HCT116 (cell line): ENCODE data around the gene CARD14. TPM values are rescaled to one million over a fixed set of nuclear protein-coding genes. Genes with fewer than 3 reads are reported as not detected.

Experiments
- ATAC-seq: fragments of 200-7000 bp; cut with Tn5 transposase; 2 replicates; pipeline ENCODE4 v1.9.1; 2020; ENCODE audit warnings: mild to moderate bottlenecking, moderate library complexity
- BruUV-seq: library from RNA; stranded (reverse); fragments of 400-500 nt; replicated peaks from 2 replicates; lab custom pipeline; 2021; lab: Mats Ljungman, UMichigan
- CTCF ChIA-PET: fragments of 300-600 bp; sonication (Branson Sonifier 250); formaldehyde crosslinking; loops from one replicate; lab custom pipeline; 2021; ENCODE audit warnings: antibody characterized with exemption; lab: Charles Lee
- POLR2A ChIA-PET: fragments of 300-600, 350-600 bp; sonication (Branson Sonifier 250); formaldehyde crosslinking; loops from one replicate; lab custom pipeline; 2021; ENCODE audit warnings: antibody characterized with exemption; lab: Charles Lee
- RAD21 ChIA-PET, 2 experiments: fragments of 300-600 bp; sonication (Branson Sonifier 250); formaldehyde crosslinking; loops; one replicate each; lab custom pipeline; 2023; ENCODE audit warnings: low total read pairs in 2 of 2; ENCODE audit not compliant: uncharacterized antibody in 2 of 2, unreplicated experiment in 2 of 2, low non-redundant PET in 1 of 2; lab: Charles Lee
- DNase-seq: peaks from one replicate; pipeline ENCODE4 v3.0.0-alpha.2; 2010; ENCODE audit warnings: low read depth, low spot score
- H2AFZ ChIP-seq: fragments of 200-600 bp; shearing (Covaris generic), sonication (generic); 2 replicates; pipeline ENCODE4 v1.6.1; 2017; ENCODE audit warnings: low read depth, mixed run types, mixed read lengths, antibody characterized with exemption, low read length; ENCODE audit not compliant: poor library complexity, severe bottlenecking
- H3K27ac ChIP-seq: 2 replicates; pipeline ENCODE4 v1.5.1; 2012; ENCODE audit warnings: low read depth, low read length
- H3K27me3 ChIP-seq: fragments of 200-600 bp; sonication (generic); 2 replicates; pipeline ENCODE4 v1.6.1; 2016; ENCODE audit warnings: mixed run types, low read length, mixed read lengths; ENCODE audit not compliant: insufficient read depth
- H3K36me3 ChIP-seq, 2 experiments: fragments of 200-500 bp in 1 of 2; fragments of 200-600 bp in 1 of 2; sonication (Bioruptor generic) in 1 of 2; sonication (generic) in 1 of 2; 2 replicates each; pipeline versions ENCODE4 v1.5.1 to v1.6.1; 2014 to 2016; ENCODE audit warnings: low read length in 2 of 2, inconsistent platforms in 1 of 2, mixed read lengths in 1 of 2, mixed run types in 1 of 2; ENCODE audit not compliant: insufficient read depth in 2 of 2, control insufficient read depth in 1 of 2
- H3K4me1 ChIP-seq, 2 experiments: fragments of 200-600 bp in 1 of 2; sonication (generic) in 1 of 2; 2 replicates each; pipeline versions ENCODE4 v1.5.1 to v1.6.1; 2012 to 2017; ENCODE audit warnings: low read length in 2 of 2, inconsistent platforms in 1 of 2, mild to moderate bottlenecking in 1 of 2, mixed read lengths in 1 of 2, mixed run types in 1 of 2, moderate library complexity in 1 of 2; ENCODE audit not compliant: insufficient read depth in 2 of 2, control insufficient read depth in 1 of 2
- H3K4me2 ChIP-seq: fragments of 200-600 bp; sonication (generic); 2 replicates; pipeline ENCODE4 v1.6.1; 2017; ENCODE audit warnings: mixed run types, low read length, mixed read lengths
- H3K4me3 ChIP-seq, 2 experiments: fragments of 200-600 bp in 1 of 2; sonication (generic) in 1 of 2; replicated peaks in 1 of 2; 2 replicates each; pipeline ENCODE4 v1.5.1; 2011 to 2016; ENCODE audit warnings: low read length in 2 of 2, control low read depth in 1 of 2, low read depth in 1 of 2, mild to moderate bottlenecking in 1 of 2, mixed read lengths in 1 of 2, mixed run types in 1 of 2
- H3K79me2 ChIP-seq: fragments of 200-600 bp; sonication (generic); 2 replicates; pipeline ENCODE4 v1.6.1; 2017; ENCODE audit warnings: mild to moderate bottlenecking, mixed run types, low read length, moderate library complexity, mixed read lengths; ENCODE audit not compliant: insufficient read depth
- H3K9ac ChIP-seq: fragments of 200-600 bp; sonication (generic); 2 replicates; pipeline ENCODE4 v1.6.1; 2016; ENCODE audit warnings: low read length, mixed read lengths
- H3K9me2 ChIP-seq: fragments of 200-600 bp; sonication (generic), shearing (Covaris generic); 2 replicates; pipeline ENCODE4 v1.6.1; 2017; ENCODE audit warnings: mixed run types, mild to moderate bottlenecking, moderate library complexity; ENCODE audit not compliant: insufficient read depth
- H3K9me3 ChIP-seq, 2 experiments: fragments of 200-500 bp in 1 of 2; fragments of 200-600 bp in 1 of 2; sonication (Bioruptor generic) in 1 of 2; sonication (generic) in 1 of 2; 2 replicates each; pipeline ENCODE4 v1.6.1; 2014 to 2017; ENCODE audit warnings: low read length in 2 of 2, mixed read lengths in 2 of 2, inconsistent platforms in 1 of 2, low read depth in 1 of 2, mild to moderate bottlenecking in 1 of 2, mixed run types in 1 of 2, moderate library complexity in 1 of 2; ENCODE audit not compliant: control insufficient read depth in 1 of 2, insufficient read depth in 1 of 2
- H4K20me1 ChIP-seq: fragments of 200-600 bp; sonication (generic), shearing (Covaris generic); 2 replicates; pipeline ENCODE4 v1.6.1; 2017; ENCODE audit warnings: mixed run types, mild to moderate bottlenecking, moderate library complexity; ENCODE audit not compliant: insufficient read depth
- ATF3 ChIP-seq: IDR thresholded peaks from 2 replicates; pipeline ENCODE4 v1.6.1; 2012
- CEBPB ChIP-seq: IDR thresholded peaks from 2 replicates; pipeline ENCODE4 v1.6.1; 2012; ENCODE audit warnings: low read depth
- CTCF ChIP-seq, 3 experiments: fragments of 200-600 bp in 1 of 3; sonication (generic) in 1 of 3; IDR thresholded peaks in 2 of 3; conservative IDR thresholded peaks in 1 of 3; 2 replicates each; pipeline ENCODE4 v1.5.1; 2012 to 2017; ENCODE audit warnings: low read depth in 2 of 3, low read length in 2 of 3, antibody characterized with exemption in 1 of 3, borderline replicate concordance in 1 of 3, control low read depth in 1 of 3, mild to moderate bottlenecking in 1 of 3, mixed read lengths in 1 of 3, mixed run types in 1 of 3, moderate library complexity in 1 of 3; ENCODE audit not compliant: insufficient read depth in 1 of 3
- ELF1 ChIP-seq: IDR thresholded peaks from 2 replicates; pipeline ENCODE4 v1.6.1; 2012; ENCODE audit warnings: low read depth, borderline replicate concordance
- FOSL1 ChIP-seq: IDR thresholded peaks from 2 replicates; pipeline ENCODE4 v1.6.1; 2012; ENCODE audit warnings: low read depth
- JUND ChIP-seq: IDR thresholded peaks from 2 replicates; pipeline ENCODE4 v1.6.1; 2012
- POLR2A ChIP-seq: IDR thresholded peaks from 2 replicates; pipeline ENCODE4 v1.7.0; 2011; ENCODE audit warnings: borderline replicate concordance; ENCODE audit not compliant: insufficient read depth, insufficient read length; ENCODE audit errors: extremely low read depth
- POLR2AphosphoS5 ChIP-seq: IDR thresholded peaks from 2 replicates; pipeline ENCODE4 v1.6.1; 2011; ENCODE audit warnings: mild to moderate bottlenecking, low read depth, low read length, moderate library complexity
- SIN3A ChIP-seq: IDR thresholded peaks from 2 replicates; pipeline ENCODE4 v1.6.1; 2012; ENCODE audit warnings: low read depth
- SP1 ChIP-seq: IDR thresholded peaks from 2 replicates; pipeline ENCODE4 v1.6.1; 2012; ENCODE audit warnings: low read depth
- SRF ChIP-seq: IDR thresholded peaks from 2 replicates; pipeline ENCODE4 v1.6.1; 2012; ENCODE audit warnings: low read depth
- TCF7L2 ChIP-seq: IDR thresholded peaks from 2 replicates; pipeline ENCODE4 v1.7.0; 2011; ENCODE audit warnings: borderline replicate concordance, inconsistent platforms; ENCODE audit not compliant: insufficient read depth, insufficient read length; ENCODE audit errors: extremely low read depth
- YY1 ChIP-seq: IDR thresholded peaks from 2 replicates; pipeline ENCODE4 v1.6.1; 2011; ENCODE audit warnings: low read length, low read depth, moderate library complexity, mild to moderate bottlenecking; ENCODE audit not compliant: insufficient replicate concordance; ENCODE audit errors: extremely low read depth
- intact Hi-C: fragments of 100-400 bp; cut with micrococcal nuclease; formaldehyde crosslinking; loops from 2 replicates; pipeline ENCODE4 v1.10.0; 2022
- total RNA-seq: library from RNA; stranded (reverse); gene quantifications from one replicate; pipeline ENCODE4 v1.2.1, GENCODE V29; 2021; ENCODE audit not compliant: unreplicated experiment

The CARD14 gene
- total RNA-seq, 1 experiment from 2014 or later: 0.25 TPM

GRCh38 chr17:80256034-80256350, 86.2 kb downstream of the CARD14 start:
- RAD21 ChIA-PET: no interaction called here
- H3K9me2 ChIP-seq: no peaks in the 10 kb centered on the region
- no peaks in the 10 kb centered on the region for H3K79me2 ChIP-seq
- H3K27ac ChIP-seq: no peak overlapping the region; the same call in 1 of the 2 replicates
- no peak overlapping the region for H3K4me2 ChIP-seq
- H3K27me3 ChIP-seq: no peaks in the 10 kb centered on the region
- no peak overlapping the region for H2AFZ ChIP-seq
- H3K9me3 ChIP-seq: no peaks in the 10 kb centered on the region
- CTCF ChIA-PET: no interaction called here
- H3K4me3 ChIP-seq: no peak overlapping the region
- no peak for TF ChIP-seq POLR2AphosphoS5
- no peak for TF ChIP-seq POLR2A
- TF ChIP-seq JUND: no peak
- no peak for TF ChIP-seq ELF1
- TF ChIP-seq FOSL1: no peak
- no peak for TF ChIP-seq TCF7L2
- TF ChIP-seq CEBPB: no peak
- no peak for TF ChIP-seq ATF3
- TF ChIP-seq CTCF (IDR thresholded peaks at IDR 0.05 in 2 of 3, conservative IDR thresholded peaks at IDR 0.05 in 1 of 3; ENCODE audit: borderline replicate concordance in 1 of 3, insufficient read depth in 1 of 3, low read depth in 2 of 3, low read length in 2 of 3): no peak
- no peak for TF ChIP-seq SP1
- TF ChIP-seq SRF: no peak
- no peak for TF ChIP-seq SIN3A
- no peak for TF ChIP-seq YY1
- no peak overlapping the region for H3K9ac ChIP-seq
- peaks cover 46 to 72% of the 10 kb centered on the region in 2 experiments for H3K4me1 ChIP-seq
- intact Hi-C loops: no loop called here
- POLR2A ChIA-PET: no interaction called here
- no peaks in the 10 kb centered on the region for H4K20me1 ChIP-seq
- H3K36me3 ChIP-seq: no peaks in the 10 kb centered on the region
- DNase-seq (no peak), ATAC-seq (no peak)
- no TSS peak for BruUV-seq
